SU-DHL-6 (cell line): ENCODE data around the gene UNK.

ENCODE experiments used
- CTCF ChIP-seq: fragments of 200-600 bp; sonication (generic); IDR thresholded peaks from one replicate; pipeline ENCODE4 v1.5.1; 2017; ENCODE audit warnings: antibody characterized with exemption, mild to moderate bottlenecking, low read length, moderate library complexity; ENCODE audit not compliant: insufficient read depth, poor library complexity, severe bottlenecking
- EZH2phosphoT487 ChIP-seq: fragments of 200-600 bp; sonication (generic), shearing (Covaris generic); conservative IDR thresholded peaks from 2 replicates; pipeline ENCODE4 v1.6.1; 2018; ENCODE audit warnings: mild to moderate bottlenecking, antibody characterized with exemption, low read length, moderate library complexity, mixed read lengths

GRCh38 chr17:75739801-75740200 lies 44.8 kb upstream of the UNK start:
- TF ChIP-seq CTCF (no peak), EZH2phosphoT487 (no peak)
